ENCODE measurements around the gene DHDDS. TPM values are rescaled to one million over a fixed set of nuclear protein-coding genes. Genes with fewer than 3 reads are reported as not detected.
"Not testable (repeated sequence)": the region's sequence is repeated elsewhere in the genome, so short reads cannot be mapped to it uniquely, and the experiment has no call there.

DHDDS gene
- total RNA-seq, 1 donor from 2014 or later = 49.5 TPM

- no peak overlapping the region for H3K27ac Mint-ChIP-seq
- H3K36me3 Mint-ChIP-seq = no peaks in the 10 kb centered on the region
Measured at GRCh38 chr1:26493938-26494337, 61.8 kb downstream of the DHDDS start.

GRCh38 chr1:26496861-26497260, 64.7 kb downstream of the DHDDS start:
- TF ChIP-seq CTCF (IDR thresholded peaks at IDR 0.05; ENCODE audit: unreplicated experiment) = no peak
- no peak for DNase-seq (ENCODE audit: low spot score in 2 of 2, unreplicated experiment in 2 of 2)
- Mint-ChIP-seq H3K9me3 (no peaks in the 10 kb centered on the region), H3K4me1 (peaks cover 2% of the 10 kb centered on the region), H3K27me3 (ENCODE audit: low read depth) (no peaks in the 10 kb centered on the region), H3K36me3 (no peaks in the 10 kb centered on the region), H3K27ac (no peak overlapping the region), H3K4me3 (no peak overlapping the region)

More at GRCh38 chr1:26493938-26494337, 61.8 kb downstream of the DHDDS start:
- DNase-seq (ENCODE audit: low spot score in 2 of 2, unreplicated experiment in 2 of 2) = no peak
- Mint-ChIP-seq H3K27me3 (ENCODE audit: low read depth) (no peaks in the 10 kb centered on the region), H3K4me3 (no peak overlapping the region), H3K9me3 (no peaks in the 10 kb centered on the region), H3K4me1 (no peaks in the 10 kb centered on the region)
- TF ChIP-seq CTCF (IDR thresholded peaks at IDR 0.05; ENCODE audit: unreplicated experiment) = no peak

GRCh38 chr1:26498894-26499293, 66.8 kb downstream of the DHDDS start:
- Mint-ChIP-seq H3K36me3 (no peaks in the 10 kb centered on the region), H3K4me3 (peak overlapping the region; percentile 31), H3K9me3 (no peaks in the 10 kb centered on the region), H3K27ac (no peak overlapping the region), H3K4me1 (peaks cover 2% of the 10 kb centered on the region), H3K27me3 (ENCODE audit: low read depth) (no peaks in the 10 kb centered on the region)
- no peak for TF ChIP-seq CTCF (IDR thresholded peaks at IDR 0.05; ENCODE audit: unreplicated experiment)
- DNase-seq (ENCODE audit: low spot score in 2 of 2, unreplicated experiment in 2 of 2) = no peak

- Mint-ChIP-seq H3K27ac (peak overlapping the region; percentile 78), H3K36me3 (no peaks in the 10 kb centered on the region), H3K4me3 (peak overlapping the region; percentile 77), H3K4me1 (peaks cover 2% of the 10 kb centered on the region), H3K27me3 (ENCODE audit: low read depth) (no peaks in the 10 kb centered on the region), H3K9me3 (no peaks in the 10 kb centered on the region)
- peak; percentile 76 for TF ChIP-seq CTCF (IDR thresholded peaks at IDR 0.05; ENCODE audit: unreplicated experiment)
- DNase-seq (ENCODE audit: low spot score in 2 of 2, unreplicated experiment in 2 of 2) = peak; percentile 78 to 88
Measured at GRCh38 chr1:26500488-26501175, 68.5 kb downstream of the DHDDS start.

- H3K27me3 Mint-ChIP-seq (ENCODE audit: low read depth); H3K27ac Mint-ChIP-seq; H3K4me3 Mint-ChIP-seq; H3K4me1 Mint-ChIP-seq; DNase-seq (ENCODE audit: low spot score in 2 of 2, unreplicated experiment in 2 of 2); H3K36me3 Mint-ChIP-seq; H3K9me3 Mint-ChIP-seq: not testable (repeated sequence)
Measured at GRCh38 chr1:26510711-26511110, 78.6 kb downstream of the DHDDS start.

- H3K4me3 Mint-ChIP-seq; H3K27ac Mint-ChIP-seq; DNase-seq (ENCODE audit: low spot score in 2 of 2, unreplicated experiment in 2 of 2); H3K27me3 Mint-ChIP-seq (ENCODE audit: low read depth); H3K4me1 Mint-ChIP-seq; H3K36me3 Mint-ChIP-seq; H3K9me3 Mint-ChIP-seq: not testable (repeated sequence)
Measured at GRCh38 chr1:26515836-26516235, 83.7 kb downstream of the DHDDS start.
